Suppressor macrophage (primary cell): ENCODE measurements around the gene MYO1D.

Source experiments
- DNase-seq, 4 experiments: peaks; one replicate each; pipeline ENCODE4 v3.0.0-alpha.2; 2020 to 2022

Gene MYO1D

GRCh38 chr17:32815460-32815859 is 61.5 kb downstream of the MYO1D start:
- no peak for DNase-seq

GRCh38 chr17:32814836-32815235 is 62.1 kb downstream of the MYO1D start:
- DNase-seq = peak in 1 of 4 experiments; percentile 58

GRCh38 chr17:32813021-32813420 is 63.9 kb downstream of the MYO1D start:
- no peak for DNase-seq

GRCh38 chr17:32810690-32811089 is 66.2 kb downstream of the MYO1D start:
- DNase-seq = no peak

GRCh38 chr17:32807577-32807976 is 69.3 kb downstream of the MYO1D start:
- DNase-seq = no peak

GRCh38 chr17:32806646-32807045 is 70.3 kb downstream of the MYO1D start:
- DNase-seq = no peak

GRCh38 chr17:32805029-32805976 is 71.6 kb downstream of the MYO1D start:
- DNase-seq = no peak

GRCh38 chr17:32803544-32803943 is 73.4 kb downstream of the MYO1D start:
- no peak for DNase-seq

- DNase-seq = no peak
Observed at GRCh38 chr17:32802306-32802705, 74.6 kb downstream of the MYO1D start.

- DNase-seq = no peak
Observed at GRCh38 chr17:32801641-32802040, 75.3 kb downstream of the MYO1D start.

- DNase-seq = no peak
Observed at GRCh38 chr17:32801193-32801592, 75.7 kb downstream of the MYO1D start.

GRCh38 chr17:32798938-32799337 is 78.0 kb downstream of the MYO1D start:
- no peak for DNase-seq

GRCh38 chr17:32795339-32795979 is 81.5 kb downstream of the MYO1D start:
- no peak for DNase-seq

- no peak for DNase-seq
Observed at GRCh38 chr17:32794533-32795246, 82.2 kb downstream of the MYO1D start.

- DNase-seq = no peak
Observed at GRCh38 chr17:32793841-32794240, 83.1 kb downstream of the MYO1D start.

GRCh38 chr17:32792207-32792606 is 84.7 kb downstream of the MYO1D start:
- no peak for DNase-seq

GRCh38 chr17:32786169-32786568 is 90.8 kb downstream of the MYO1D start:
- DNase-seq = no peak

GRCh38 chr17:32784113-32784512 is 92.8 kb downstream of the MYO1D start:
- no peak for DNase-seq

- DNase-seq = peak; percentile 18 to 83 (median 66)
Observed at GRCh38 chr17:32783602-32784001, 93.3 kb downstream of the MYO1D start.

- no peak for DNase-seq
Observed at GRCh38 chr17:32780721-32781120, 96.2 kb downstream of the MYO1D start.

- no peak for DNase-seq
Observed at GRCh38 chr17:32777922-32778321, 99.0 kb downstream of the MYO1D start.

- no peak for DNase-seq
Observed at GRCh38 chr17:32777436-32777835, 99.5 kb downstream of the MYO1D start.

GRCh38 chr17:32774695-32775084 is 102.2 kb downstream of the MYO1D start:
- DNase-seq = no peak
